Fibroblast of gingiva (primary cell): ENCODE data around the gene GLMN.
A peak's percentile ranks its signal among the peaks of the same experiment; 100 is the strongest.

Experiments
- DNase-seq: peaks from one replicate; pipeline ENCODE4 v3.0.0-alpha.2; 2011; ENCODE audit warnings: low read depth

Gene GLMN

GRCh38 chr1:92298573-92299476 lies at the start of gene GLMN, which contains the start of gene RPAP2:
GLMN (minus strand) TSS chr1:92298987; CDS start chr1:92297999, 988 bp downstream.
RPAP2 (plus strand) TSS chr1:92299059; CDS start chr1:92299074, 15 bp downstream.
- peak; percentile 77 for DNase-seq

- no peak for DNase-seq
These were observed 48.3 kb upstream of the GLMN start for GRCh38 chr1:92346866-92347640.

GRCh38 chr1:92343061-92343460 lies 44.3 kb upstream of the GLMN start:
- DNase-seq = no peak

- no peak for DNase-seq
These were observed 43.6 kb upstream of the GLMN start for GRCh38 chr1:92342401-92342800.

GRCh38 chr1:92340154-92340553 lies 41.4 kb upstream of the GLMN start:
- DNase-seq = no peak

GRCh38 chr1:92333668-92334067 lies 34.9 kb upstream of the GLMN start:
- no peak for DNase-seq

GRCh38 chr1:92329347-92330129 lies 30.8 kb upstream of the GLMN start:
- DNase-seq = peak; percentile 60

GRCh38 chr1:92327794-92328193 lies 29.0 kb upstream of the GLMN start:
- no peak for DNase-seq

- DNase-seq = no peak
These were observed 27.9 kb upstream of the GLMN start for GRCh38 chr1:92326681-92327080.

GRCh38 chr1:92324784-92325183 lies 26.0 kb upstream of the GLMN start:
- DNase-seq = peak; percentile 20

- no peak for DNase-seq
These were observed 25.0 kb upstream of the GLMN start for GRCh38 chr1:92323473-92324453.

GRCh38 chr1:92317836-92318493 lies 19.2 kb upstream of the GLMN start:
- no peak for DNase-seq

GRCh38 chr1:92315766-92316599 lies 17.2 kb upstream of the GLMN start:
- DNase-seq = no peak

GRCh38 chr1:92314024-92314423 lies 15.2 kb upstream of the GLMN start:
- DNase-seq = no peak

- peak; percentile 11 for DNase-seq
These were observed 11.4 kb upstream of the GLMN start for GRCh38 chr1:92310185-92310597.

GRCh38 chr1:92307980-92308379 lies 9.2 kb upstream of the GLMN start:
- DNase-seq = no peak

- no peak for DNase-seq
These were observed 7.2 kb upstream of the GLMN start for GRCh38 chr1:92306020-92306419.

- DNase-seq = no peak
These were observed 2.2 kb upstream of the GLMN start for GRCh38 chr1:92301021-92301420.

GRCh38 chr1:92299477-92300150 lies 827 bp upstream of the GLMN start:
- DNase-seq = no peak
